ENCODE results near the gene TAF15.

Gene TAF15

GRCh38 chr17:35870906-35871819, 61.9 kb downstream of the TAF15 start:
- in situ Hi-C loops (cut with MboI; ENCODE audit: low sequenced_read_pairs) = no loop called here

GRCh38 chr17:35872196-35872980, 63.1 kb downstream of the TAF15 start:
- in situ Hi-C loops (cut with MboI; ENCODE audit: low sequenced_read_pairs) = no loop called here

- in situ Hi-C loops (cut with MboI; ENCODE audit: low sequenced_read_pairs) = no loop called here
These were observed 66.0 kb downstream of the TAF15 start for GRCh38 chr17:35875072-35875799.

GRCh38 chr17:35875800-35876139, 66.5 kb downstream of the TAF15 start:
- in situ Hi-C loops (cut with MboI; ENCODE audit: low sequenced_read_pairs) = no loop called here

GRCh38 chr17:35876534-35876933, 67.2 kb downstream of the TAF15 start:
- in situ Hi-C loops (cut with MboI; ENCODE audit: low sequenced_read_pairs) = no loop called here

- in situ Hi-C loops (cut with MboI; ENCODE audit: low sequenced_read_pairs) = no loop called here
These were observed 68.2 kb downstream of the TAF15 start for GRCh38 chr17:35877345-35878029.

- in situ Hi-C loops (cut with MboI; ENCODE audit: low sequenced_read_pairs) = no loop called here
These were observed 69.1 kb downstream of the TAF15 start for GRCh38 chr17:35878361-35878760.

- in situ Hi-C loops (cut with MboI; ENCODE audit: low sequenced_read_pairs) = loop anchor here (10.0 kb wide), 1 partner anchor 55 kb away; the partner anchor contains the start of gene RDM1
These were observed 70.7 kb downstream of the TAF15 start, which contains the start of gene CCL5 for GRCh38 chr17:35879773-35880654. TSS of gene CCL5 (minus strand) at chr17:35880360.

GRCh38 chr17:35889241-35889640, 80.0 kb downstream of the TAF15 start:
- in situ Hi-C loops (cut with MboI; ENCODE audit: low sequenced_read_pairs) = loop anchor here (10.0 kb wide), 1 partner anchor 46 kb away; the partner anchor contains the start of gene RDM1

- in situ Hi-C loops (cut with MboI; ENCODE audit: low sequenced_read_pairs) = loop anchor here (10.0 kb wide), 1 partner anchor 45 kb away; the partner anchor contains the start of gene RDM1
These were observed 80.8 kb downstream of the TAF15 start for GRCh38 chr17:35889818-35890773.

- in situ Hi-C loops (cut with MboI; ENCODE audit: low sequenced_read_pairs) = no loop called here
These were observed 81.5 kb downstream of the TAF15 start for GRCh38 chr17:35890774-35891155.

GRCh38 chr17:35891269-35891668, 82.0 kb downstream of the TAF15 start:
- in situ Hi-C loops (cut with MboI; ENCODE audit: low sequenced_read_pairs) = no loop called here

GRCh38 chr17:35892091-35893035, 83.1 kb downstream of the TAF15 start:
- in situ Hi-C loops (cut with MboI; ENCODE audit: low sequenced_read_pairs) = no loop called here

GRCh38 chr17:35893751-35894150, 84.5 kb downstream of the TAF15 start:
- in situ Hi-C loops (cut with MboI; ENCODE audit: low sequenced_read_pairs) = no loop called here

GRCh38 chr17:35894206-35894605, 84.9 kb downstream of the TAF15 start:
- in situ Hi-C loops (cut with MboI; ENCODE audit: low sequenced_read_pairs) = no loop called here

GRCh38 chr17:35895636-35896587, 86.6 kb downstream of the TAF15 start:
- in situ Hi-C loops (cut with MboI; ENCODE audit: low sequenced_read_pairs) = no loop called here

Data from HL-60/S4 treated with retinoic acid at 250 ng/mL for 4 days and 3 days (cell line).